ACC112 (cell line): Measurements from ENCODE around the gene RRH.

Experiments
- H2AFZ ChIP-seq: fragments of 200-600 bp; sonication (generic); one replicate; pipeline ENCODE4 v1.6.0; 2017; ENCODE audit warnings: antibody characterized with exemption, low read length; ENCODE audit not compliant: unreplicated experiment
- H3K27ac ChIP-seq: fragments of 200-600 bp; sonication (generic); 2 replicates; pipeline ENCODE4 v1.5.1; 2014; ENCODE audit warnings: low read depth, mild to moderate bottlenecking, antibody characterized with exemption, low read length, moderate library complexity
- H3K27me3 ChIP-seq: fragments of 200-600 bp; sonication (generic); 2 replicates; pipeline ENCODE4 v1.6.1; 2014; ENCODE audit warnings: mild to moderate bottlenecking, antibody characterized with exemption, low read length, moderate library complexity, mixed read lengths; ENCODE audit not compliant: insufficient read depth
- H3K36me3 ChIP-seq: fragments of 200-600 bp; sonication (generic); 2 replicates; pipeline ENCODE4 v1.6.1; 2016; ENCODE audit warnings: mild to moderate bottlenecking, antibody characterized with exemption, low read length, moderate library complexity, mixed read lengths; ENCODE audit not compliant: insufficient read depth
- H3K4me1 ChIP-seq: fragments of 200-600 bp; sonication (generic); one replicate; pipeline ENCODE4 v1.6.1; 2016; ENCODE audit warnings: low read length, mixed read lengths; ENCODE audit not compliant: insufficient read depth, unreplicated experiment, control insufficient read depth
- H3K4me3 ChIP-seq: fragments of 200-600 bp; sonication (generic); 2 replicates; pipeline ENCODE4 v1.5.1; 2014; ENCODE audit warnings: mild to moderate bottlenecking, low read depth, low read length
- H3K79me2 ChIP-seq: fragments of 200-600 bp; sonication (generic); one replicate; pipeline ENCODE4 v1.6.0; 2016; ENCODE audit warnings: low read length; ENCODE audit not compliant: control insufficient read depth, unreplicated experiment, insufficient read depth

Gene RRH

DNA sequence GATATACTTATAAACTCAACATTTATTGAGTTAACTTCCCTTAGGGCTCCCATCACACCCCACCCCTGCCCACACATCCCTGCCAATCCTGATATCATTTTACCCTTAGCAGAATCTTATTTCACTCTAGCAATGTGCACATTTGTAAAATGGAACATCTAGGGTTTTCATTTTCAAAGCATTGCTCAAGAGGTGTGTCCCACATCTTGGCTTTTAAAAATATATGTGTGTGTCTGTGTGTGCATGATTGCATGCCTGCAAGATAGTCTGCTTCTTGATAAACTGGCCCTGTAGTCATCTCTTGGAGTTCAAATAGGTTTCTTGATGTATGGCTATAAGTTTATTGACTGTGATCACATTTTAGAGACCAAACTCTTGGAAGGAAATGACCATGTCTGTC, 58.5 kb downstream of the RRH start:
- H3K27ac ChIP-seq, result no peak overlapping the region
- H3K36me3 ChIP-seq, result no peaks in the 10 kb centered on the region
- no peak overlapping the region for H3K4me3 ChIP-seq
- H3K4me1 ChIP-seq, result no peaks in the 10 kb centered on the region
- no peaks in the 10 kb centered on the region for H3K27me3 ChIP-seq
- H3K79me2 ChIP-seq, result no peaks in the 10 kb centered on the region
- no peak overlapping the region for H2AFZ ChIP-seq

GRCh38 chr4:109887071-109887470, 59.3 kb downstream of the RRH start:
- Histone ChIP-seq H3K4me3 (no peak overlapping the region), H3K27ac (no peak overlapping the region), H2AFZ (no peak overlapping the region), H3K79me2 (no peaks in the 10 kb centered on the region), H3K36me3 (no peaks in the 10 kb centered on the region), H3K27me3 (no peaks in the 10 kb centered on the region), H3K4me1 (no peaks in the 10 kb centered on the region)

- H2AFZ ChIP-seq, result no peak overlapping the region
- H3K4me1 ChIP-seq, result no peaks in the 10 kb centered on the region
- no peaks in the 10 kb centered on the region for H3K79me2 ChIP-seq
- H3K4me3 ChIP-seq, result no peak overlapping the region
- H3K27me3 ChIP-seq, result no peaks in the 10 kb centered on the region
- no peaks in the 10 kb centered on the region for H3K36me3 ChIP-seq
- no peak overlapping the region for H3K27ac ChIP-seq
Measured at GRCh38 chr4:109890076-109890475, 62.3 kb downstream of the RRH start.
